Tibial artery (tissue), 4 donors: ENCODE measurements around the gene KIF6.

Experiments used
- DNase-seq, 2 donors: peaks; one replicate each; pipeline ENCODE4 v3.0.0-alpha.2; 2019
- H3K27ac ChIP-seq, 2 donors: fragments of 200-600 bp; sonication (generic) in 1 of 2; 1 replicate in 1 of 2; 2 replicates in 1 of 2; pipeline ENCODE4 v1.5.1; 2018 to 2019; ENCODE audit warnings: mild to moderate bottlenecking in 1 of 2
- H3K27me3 ChIP-seq, 2 donors: fragments of 200-600 bp; sonication (generic) in 1 of 2; one replicate each; pipeline versions ENCODE4 v1.5.1 to v1.6.0; 2016 to 2019
- H3K36me3 ChIP-seq, 3 donors: fragments of 200-600 bp; sonication (generic) in 2 of 3; one replicate each; pipeline ENCODE4 v1.5.1; 2016 to 2019; ENCODE audit warnings: mild to moderate bottlenecking in 2 of 3
- H3K4me1 ChIP-seq, 4 donors: fragments of 200-600 bp; sonication (generic) in 2 of 4; 1 replicate in 3 of 4; 2 replicates in 1 of 4; pipeline ENCODE4 v1.5.1; 2016 to 2019
- H3K4me3 ChIP-seq, 2 donors: fragments of 200-600 bp; sonication (generic) in 1 of 2; 1 replicate in 1 of 2; 2 replicates in 1 of 2; pipeline ENCODE4 v1.5.1; 2018 to 2019; ENCODE audit warnings: mild to moderate bottlenecking in 2 of 2
- H3K9me3 ChIP-seq, 3 donors: fragments of 200-600 bp; sonication (generic) in 1 of 3; one replicate each; pipeline ENCODE4 v1.5.1; 2016 to 2019
- CTCF ChIP-seq, 2 experiments: fragments of 200-600 bp in 1 of 2; fragments of 450-650 bp in 1 of 2; IDR thresholded peaks; one replicate each; pipeline ENCODE4 v1.5.1; 2017 to 2019; ENCODE audit warnings: antibody characterized with exemption in 2 of 2, mild to moderate bottlenecking in 1 of 2, moderate library complexity in 1 of 2
- intact Hi-C: fragments of 100-400 bp; cut with DNase I; formaldehyde crosslinking; loops from one replicate; pipeline ENCODE4 v1.15.0; 2023; ENCODE audit warnings: low total_unique reads

Gene KIF6

GRCh38 chr6:39330057-39330456 lies 395.2 kb downstream of the KIF6 start:
- TF ChIP-seq CTCF (IDR thresholded peaks at IDR 0.05), result no peak
- Histone ChIP-seq H3K9me3 (no peaks in the 10 kb centered on the region), H3K36me3 (no peaks in the 10 kb centered on the region), H3K4me1 (peaks cover 0 to 7% (median 0%) of the 10 kb centered on the region in 4 donors), H3K27ac (no peak overlapping the region), H3K4me3 (no peak overlapping the region), H3K27me3 (peaks cover 0 to 6% of the 10 kb centered on the region in 2 donors)
- no peak for DNase-seq
- intact Hi-C loops, result no loop called here

GRCh38 chr6:39328066-39328465 lies 397.1 kb downstream of the KIF6 start:
- no peaks in the 10 kb centered on the region for H3K9me3 ChIP-seq
- intact Hi-C loops, result no loop called here
- DNase-seq, result no peak
- peaks cover 0 to 7% (median 0%) of the 10 kb centered on the region in 4 donors for H3K4me1 ChIP-seq
- H3K27me3 ChIP-seq, result peaks cover 0 to 6% of the 10 kb centered on the region in 2 donors
- no peak for TF ChIP-seq CTCF (IDR thresholded peaks at IDR 0.05)
- no peaks in the 10 kb centered on the region for H3K36me3 ChIP-seq
- H3K27ac ChIP-seq, result no peak overlapping the region
- H3K4me3 ChIP-seq, result no peak overlapping the region

- peaks cover 0 to 6% of the 10 kb centered on the region in 2 donors for H3K27me3 ChIP-seq
- H3K9me3 ChIP-seq, result no peaks in the 10 kb centered on the region
- no peak for TF ChIP-seq CTCF (IDR thresholded peaks at IDR 0.05)
- no peaks in the 10 kb centered on the region for H3K36me3 ChIP-seq
- H3K4me1 ChIP-seq, result peaks cover 0 to 7% (median 0%) of the 10 kb centered on the region in 4 donors
- intact Hi-C loops, result no loop called here
- H3K27ac ChIP-seq, result no peak overlapping the region
- no peak overlapping the region for H3K4me3 ChIP-seq
- DNase-seq, result no peak
These were observed 397.7 kb downstream of the KIF6 start for GRCh38 chr6:39327507-39327906.

GRCh38 chr6:39322306-39322850 lies 402.8 kb downstream of the KIF6 start, which contains the start of gene KCNK16:
TSS of gene KCNK16 (minus strand) at chr6:39322702. CDS start at chr6:39322540, 162 bp downstream.
- no peak for DNase-seq
- peaks cover 0 to 24% (median 18%) of the 10 kb centered on the region in 4 donors for H3K4me1 ChIP-seq
- H3K27me3 ChIP-seq, result no peaks in the 10 kb centered on the region
- H3K4me3 ChIP-seq, result no peak within 1 kb of the TSS
- intact Hi-C loops, result no loop called here
- H3K27ac ChIP-seq, result no peak within 1 kb of the TSS
- no peaks in the 10 kb centered on the region for H3K36me3 ChIP-seq
- no peaks in the 10 kb centered on the region for H3K9me3 ChIP-seq
- no peak for TF ChIP-seq CTCF (IDR thresholded peaks at IDR 0.05)

- Histone ChIP-seq H3K4me3 (no peak overlapping the region), H3K4me1 (peaks cover 0 to 24% (median 18%) of the 10 kb centered on the region in 4 donors), H3K36me3 (no peaks in the 10 kb centered on the region), H3K9me3 (no peaks in the 10 kb centered on the region), H3K27ac (no peak overlapping the region), H3K27me3 (no peaks in the 10 kb centered on the region)
- intact Hi-C loops, result no loop called here
- TF ChIP-seq CTCF (IDR thresholded peaks at IDR 0.05), result no peak
- no peak for DNase-seq
These were observed 403.4 kb downstream of the KIF6 start for GRCh38 chr6:39321761-39322160.
